GM18505 (cell line): ENCODE results near the gene POU2F1.

ENCODE experiments used
- ATAC-seq: cut with Tn5 transposase; IDR thresholded peaks from one replicate; pipeline ENCODE4 v1.9.1; 2021; ENCODE audit not compliant: unreplicated experiment
- POLR2A ChIP-seq: IDR thresholded peaks from 4 replicates; pipeline ENCODE4 v1.6.1; 2011; ENCODE audit warnings: borderline replicate concordance; ENCODE audit not compliant: insufficient read depth, insufficient read length; ENCODE audit errors: extremely low read depth

POU2F1 gene

GRCh38 chr1:167373986-167374385 lies 153.3 kb downstream of the POU2F1 start:
- ATAC-seq, result no peak
- TF ChIP-seq POLR2A, result no peak

- TF ChIP-seq POLR2A, result no peak
- no peak for ATAC-seq
Measured at GRCh38 chr1:167375949-167376348, 155.3 kb downstream of the POU2F1 start.

- ATAC-seq, result no peak
- no peak for TF ChIP-seq POLR2A
Measured at GRCh38 chr1:167387251-167387910, 166.7 kb downstream of the POU2F1 start.

GRCh38 chr1:167388976-167389375 lies 168.3 kb downstream of the POU2F1 start:
- no peak for TF ChIP-seq POLR2A
- ATAC-seq, result no peak

- ATAC-seq, result no peak
- TF ChIP-seq POLR2A, result no peak
Measured at GRCh38 chr1:167392200-167392696, 171.6 kb downstream of the POU2F1 start.

GRCh38 chr1:167400359-167400953 lies 179.8 kb downstream of the POU2F1 start:
- no peak for TF ChIP-seq POLR2A
- ATAC-seq, result no peak

GRCh38 chr1:167401260-167401873 lies 180.7 kb downstream of the POU2F1 start:
- no peak for TF ChIP-seq POLR2A
- ATAC-seq, result no peak

- TF ChIP-seq POLR2A, result no peak
- no peak for ATAC-seq
Measured at GRCh38 chr1:167404161-167404888, 183.6 kb downstream of the POU2F1 start.

- TF ChIP-seq POLR2A, result no peak
Measured at GRCh38 chr1:167404908-167405307, 184.2 kb downstream of the POU2F1 start.

GRCh38 chr1:167408355-167408754 lies 187.7 kb downstream of the POU2F1 start:
- no peak for TF ChIP-seq POLR2A
- no peak for ATAC-seq

More at GRCh38 chr1:167404908-167405307, 184.2 kb downstream of the POU2F1 start:
- ATAC-seq, result no peak

GRCh38 chr1:167409183-167409582 lies 188.5 kb downstream of the POU2F1 start:
- ATAC-seq, result no peak
- no peak for TF ChIP-seq POLR2A

- no peak for TF ChIP-seq POLR2A
- ATAC-seq, result no peak
Measured at GRCh38 chr1:167412072-167412471, 191.4 kb downstream of the POU2F1 start.

GRCh38 chr1:167412920-167413319 lies 192.2 kb downstream of the POU2F1 start:
- no peak for TF ChIP-seq POLR2A
- no peak for ATAC-seq
